B cell (primary cell): ENCODE measurements around the gene IGLL5. TPM values are rescaled to one million over a fixed set of nuclear protein-coding genes. Genes with fewer than 3 reads are reported as not detected.

Experiments used
- ATAC-seq: fragments of 200-7000 bp; cut with Tn5 transposase; one replicate; pipeline ENCODE4 v1.10.0; 2021; ENCODE audit warnings: low read depth, mild to moderate bottlenecking, moderate number of reproducible peaks, moderate library complexity
- CTCF ChIA-PET: fragments of 350-600 bp; sonication (Branson Sonifier 250); formaldehyde crosslinking; loops from one replicate; lab custom pipeline; 2021; ENCODE audit warnings: antibody characterized with exemption, inconsistent platforms; lab: Charles Lee
- POLR2A ChIA-PET: fragments of 350-600 bp; sonication (Branson Sonifier 250); formaldehyde crosslinking; loops from one replicate; lab custom pipeline; 2021; ENCODE audit warnings: antibody characterized with exemption; lab: Charles Lee
- DNase-seq: peaks from one replicate; pipeline ENCODE4 v3.0.0; 2013
- H2AFZ ChIP-seq: 2 replicates; pipeline ENCODE4 v1.6.1; 2012; ENCODE audit warnings: mild to moderate bottlenecking, low read depth, low read length; ENCODE audit not compliant: insufficient read depth, poor library complexity, severe bottlenecking
- H3K27ac ChIP-seq, 2 donors: 1 replicate in 1 of 2; 2 replicates in 1 of 2; pipeline ENCODE4 v1.5.1; 2012 to 2013; ENCODE audit warnings: low read length in 2 of 2, mild to moderate bottlenecking in 2 of 2, moderate library complexity in 1 of 2
- H3K27me3 ChIP-seq, 4 experiments: fragments of 200-600 bp in 1 of 4; sonication (generic) in 1 of 4; replicated peaks in 1 of 4; 1 replicate in 2 of 4; 2 replicates in 2 of 4; pipeline versions ENCODE4 v1.6.1 to v1.7.0; 2013 to 2016; ENCODE audit warnings: low read length in 3 of 4, mild to moderate bottlenecking in 2 of 4, mixed read lengths in 1 of 4, moderate library complexity in 1 of 4; ENCODE audit not compliant: insufficient read depth in 4 of 4, control insufficient read depth in 3 of 4; ENCODE audit errors: control extremely low read depth in 1 of 4
- H3K36me3 ChIP-seq, 2 experiments: replicated peaks in 1 of 2; 1 replicate in 1 of 2; 2 replicates in 1 of 2; pipeline versions ENCODE4 v1.6.1 to v1.7.1; 2013; ENCODE audit warnings: low read length in 1 of 2; ENCODE audit not compliant: insufficient read depth in 2 of 2, control insufficient read depth in 1 of 2; ENCODE audit errors: control extremely low read depth in 1 of 2, extremely low read depth in 1 of 2
- H3K4me1 ChIP-seq, 2 donors: fragments of 200-600 bp in 1 of 2; sonication (generic) in 1 of 2; 1 replicate in 1 of 2; 2 replicates in 1 of 2; pipeline versions ENCODE4 v1.5.1 to v1.6.1; 2013 to 2017; ENCODE audit warnings: low read length in 2 of 2; ENCODE audit not compliant: control insufficient read depth in 2 of 2, insufficient read depth in 2 of 2
- H3K4me2 ChIP-seq: replicated peaks from 2 replicates; pipeline ENCODE3; 2012; ENCODE audit warnings: mild to moderate bottlenecking, low read depth, low read length; ENCODE audit not compliant: poor library complexity, severe bottlenecking
- H3K4me3 ChIP-seq, 5 experiments: fragments of 200-600 bp in 1 of 5; sonication (generic) in 1 of 5; 1 replicate in 3 of 5; 2 replicates in 2 of 5; pipeline versions ENCODE4 v1.5.1 to v1.7.0; 2011 to 2016; ENCODE audit warnings: low read length in 4 of 5, mild to moderate bottlenecking in 4 of 5, low read depth in 2 of 5, control low read depth in 1 of 5, moderate library complexity in 1 of 5; ENCODE audit not compliant: insufficient read depth in 1 of 5; ENCODE audit errors: control extremely low read depth in 1 of 5, extremely low read depth in 1 of 5
- H3K79me2 ChIP-seq: fragments of 200-600 bp; sonication (generic); one replicate; pipeline ENCODE4 v1.6.0; 2016; ENCODE audit warnings: low read length; ENCODE audit not compliant: control insufficient read depth, insufficient read depth
- H3K9ac ChIP-seq: fragments of 200-600 bp; sonication (generic); 2 replicates; pipeline ENCODE4 v1.6.1; 2017; ENCODE audit warnings: mild to moderate bottlenecking, low read length, moderate library complexity
- H3K9me3 ChIP-seq, 3 donors: one replicate each; pipeline versions ENCODE4 v1.6.1 to v1.7.1; 2013; ENCODE audit warnings: low read length in 2 of 3; ENCODE audit not compliant: control insufficient read depth in 2 of 3, insufficient read depth in 1 of 3; ENCODE audit errors: control extremely low read depth in 1 of 3
- H4K20me1 ChIP-seq: 2 replicates; pipeline ENCODE4 v1.6.0; 2012; ENCODE audit warnings: mild to moderate bottlenecking, low read length; ENCODE audit not compliant: insufficient read depth, control insufficient read depth, poor library complexity, severe bottlenecking
- H3K27ac Mint-ChIP-seq: one replicate; pipeline ENCODE4 v1.8.0; 2021; ENCODE audit warnings: mixed read lengths
- H3K27me3 Mint-ChIP-seq: one replicate; pipeline ENCODE4 v1.8.0; 2021; ENCODE audit warnings: mixed read lengths
- H3K4me1 Mint-ChIP-seq: one replicate; pipeline ENCODE4 v1.8.0; 2021; ENCODE audit warnings: mixed read lengths
- H3K4me3 Mint-ChIP-seq: one replicate; pipeline ENCODE4 v1.8.0; 2021; ENCODE audit warnings: mixed read lengths
- H3K9me3 Mint-ChIP-seq: one replicate; pipeline ENCODE4 v1.8.0; 2022; ENCODE audit warnings: mixed read lengths; ENCODE audit not compliant: insufficient read depth
- EZH2 ChIP-seq: IDR thresholded peaks from 2 replicates; pipeline ENCODE4 v1.6.1; 2012; ENCODE audit warnings: borderline replicate concordance, low read depth, mild to moderate bottlenecking, moderate library complexity, low read length; ENCODE audit not compliant: insufficient read depth, poor library complexity, severe bottlenecking
- WGBS: methylation state at CpG from one replicate; pipeline ENCODE4 v1.1.5; 2013; ENCODE audit warnings: missing lambda C conversion rate; ENCODE audit not compliant: insufficient coverage; 5-methylcytosine and 5-hydroxymethylcytosine counted together
- intact Hi-C: fragments of 100-400 bp; cut with micrococcal nuclease; formaldehyde crosslinking; loops from one replicate; pipeline ENCODE4 v1.10.0; 2022
- polyA plus RNA-seq: library from polyadenylated mRNA; depleted of rRNA; stranded (reverse); fragments of >200 nt; gene quantifications from 2 replicates; pipeline ENCODE4 v1.2.3, GENCODE V29; 2012
- total RNA-seq, 2 donors: library from RNA; stranded (reverse); fragments of 120-200 nt in 1 of 2; gene quantifications; 1 replicate in 1 of 2; 2 replicates in 1 of 2; pipeline versions ENCODE4 v1.2.3 to v1.2.4, GENCODE V29; 2013 to 2022
- TF ChIP-seq, protein P1 (sequence below): fragments of 200-600 bp; IDR thresholded peaks from one replicate; pipeline ENCODE4 v1.8.0; 2022; ENCODE audit warnings: antibody characterized with exemption, mild to moderate bottlenecking

IGLL5 gene
- total and polyA plus RNA-seq, 2 donors (not counting 1 experiment from before 2014, with no cell fraction given): 39.8 to 365 TPM

DNA sequence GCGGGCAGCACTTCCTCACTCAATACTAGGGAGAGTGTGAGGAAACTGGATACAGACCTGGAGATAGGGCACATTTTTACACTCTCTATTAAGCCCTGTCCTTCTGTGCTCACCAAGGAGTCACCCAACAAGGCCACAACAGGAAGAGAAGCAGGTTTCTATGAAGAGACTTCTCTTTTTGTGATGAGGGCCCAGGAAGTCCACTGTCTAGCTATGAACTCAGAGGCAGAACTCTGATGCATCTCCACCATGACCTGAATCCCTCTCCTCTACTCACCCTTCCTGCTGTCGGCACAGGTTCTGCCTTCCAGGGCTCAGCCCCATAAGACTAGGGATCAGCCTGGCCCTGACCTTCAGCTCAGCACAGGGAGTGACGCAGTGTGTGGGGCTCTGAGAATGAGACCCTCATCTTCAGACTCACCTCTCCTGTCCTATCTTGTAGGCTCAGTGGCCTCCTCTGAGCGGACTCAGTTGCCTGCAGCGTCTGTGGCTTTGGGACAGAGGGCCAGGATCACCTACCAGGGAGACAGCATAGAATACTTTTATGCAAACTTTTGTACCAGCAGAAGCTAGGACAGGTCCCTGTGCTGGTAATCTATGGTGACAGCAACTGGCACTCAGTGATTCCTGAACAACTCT lies 49.3 kb upstream of the IGLL5 start:
- 87% methylated on average over 3 of the region's 5 CpGs for WGBS
- ChIA-PET POLR2A (no interaction called here), CTCF (interaction anchor here (1.0 to 2.7 kb wide), 8 partner anchors 9 to 117 kb away, joined by 3 to 20 read pairs (median 4); no protein-coding TSS in a partner anchor)
- DNase-seq: peak; percentile 47
- Histone ChIP-seq H3K36me3 (no peaks in the 10 kb centered on the region), H3K9ac (no peak overlapping the region), H3K79me2 (no peaks in the 10 kb centered on the region), H4K20me1 (no peaks in the 10 kb centered on the region), H3K27ac (no peak overlapping the region), H3K9me3 (peaks cover 0 to 17% (median 1%) of the 10 kb centered on the region in 3 donors), H2AFZ (no peak overlapping the region), H3K4me2 (peak overlapping the region; percentile 51), H3K27me3 (peaks cover 0 to 5% (median 0%) of the 10 kb centered on the region in 4 experiments), H3K4me1 (peaks cover 12 to 16% of the 10 kb centered on the region in 2 donors), H3K4me3 (no peak overlapping the region)
- Mint-ChIP-seq H3K27ac (peak overlapping the region; percentile 2), H3K9me3 (no peaks in the 10 kb centered on the region), H3K4me1 (peaks cover 18% of the 10 kb centered on the region), H3K27me3 (peaks cover 27% of the 10 kb centered on the region), H3K4me3 (peak overlapping the region; percentile 29)
- intact Hi-C loops: no loop called here
- no peak for TF ChIP-seq EZH2
- ATAC-seq: peak; percentile 54

DNA sequence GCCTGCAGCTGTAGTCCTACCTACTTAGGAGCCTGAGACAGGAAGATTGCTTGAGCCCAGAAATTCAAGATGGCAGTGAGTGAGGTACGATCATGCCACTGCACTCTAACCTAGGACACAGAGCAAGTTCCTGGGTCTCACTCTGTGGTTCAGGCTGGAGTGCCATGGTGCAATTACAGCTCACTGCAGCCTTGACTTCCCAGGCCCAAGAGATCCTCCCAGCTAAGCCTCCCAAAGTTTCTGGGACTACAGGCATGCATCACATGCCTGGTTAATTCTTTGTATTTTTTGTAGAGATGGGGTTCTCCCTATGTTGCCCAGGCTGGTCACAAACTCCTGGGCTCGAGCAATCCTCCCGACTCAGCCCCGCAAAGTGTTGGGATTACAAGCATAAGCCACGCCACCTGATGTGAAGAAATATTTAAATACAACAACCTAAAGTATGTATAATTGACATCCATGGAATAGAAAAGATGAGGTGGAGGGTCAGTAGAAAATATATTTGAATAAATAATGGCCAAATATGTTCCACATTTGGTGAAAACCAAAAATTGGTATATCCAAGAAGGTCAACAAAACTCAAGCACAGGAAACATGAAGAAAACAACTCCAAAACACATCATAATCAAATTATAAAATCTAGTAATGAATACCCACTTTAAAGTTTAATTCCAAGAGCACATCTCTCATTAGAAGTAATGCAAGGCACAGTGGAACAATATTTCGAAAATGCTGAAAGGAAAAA lies 47.9 kb upstream of the IGLL5 start:
- Histone ChIP-seq H3K4me3 (no peak overlapping the region), H3K36me3 (no peaks in the 10 kb centered on the region), H3K9me3 (peaks cover 0 to 13% (median 1%) of the 10 kb centered on the region in 3 donors), H3K27me3 (peaks cover 0 to 5% (median 0%) of the 10 kb centered on the region in 4 experiments), H4K20me1 (no peaks in the 10 kb centered on the region), H3K4me1 (peaks cover 12 to 16% of the 10 kb centered on the region in 2 donors), H2AFZ (no peak overlapping the region), H3K9ac (no peak overlapping the region), H3K27ac (no peak overlapping the region), H3K4me2 (no peak overlapping the region), H3K79me2 (no peaks in the 10 kb centered on the region)
- ChIA-PET CTCF (interaction anchor here (1.0 to 2.7 kb wide), 6 partner anchors 9 to 147 kb away, joined by 3 to 20 read pairs (median 3); no protein-coding TSS in a partner anchor), POLR2A (no interaction called here)
- 100% methylated on average over 1 of the region's 6 CpGs for WGBS
- DNase-seq: no peak
- ATAC-seq: no peak
- Mint-ChIP-seq H3K27me3 (peaks cover 20% of the 10 kb centered on the region), H3K27ac (no peak overlapping the region), H3K4me3 (no peak overlapping the region), H3K4me1 (peaks cover 18% of the 10 kb centered on the region), H3K9me3 (no peaks in the 10 kb centered on the region)
- intact Hi-C loops: no loop called here
- TF ChIP-seq, protein P1, sequence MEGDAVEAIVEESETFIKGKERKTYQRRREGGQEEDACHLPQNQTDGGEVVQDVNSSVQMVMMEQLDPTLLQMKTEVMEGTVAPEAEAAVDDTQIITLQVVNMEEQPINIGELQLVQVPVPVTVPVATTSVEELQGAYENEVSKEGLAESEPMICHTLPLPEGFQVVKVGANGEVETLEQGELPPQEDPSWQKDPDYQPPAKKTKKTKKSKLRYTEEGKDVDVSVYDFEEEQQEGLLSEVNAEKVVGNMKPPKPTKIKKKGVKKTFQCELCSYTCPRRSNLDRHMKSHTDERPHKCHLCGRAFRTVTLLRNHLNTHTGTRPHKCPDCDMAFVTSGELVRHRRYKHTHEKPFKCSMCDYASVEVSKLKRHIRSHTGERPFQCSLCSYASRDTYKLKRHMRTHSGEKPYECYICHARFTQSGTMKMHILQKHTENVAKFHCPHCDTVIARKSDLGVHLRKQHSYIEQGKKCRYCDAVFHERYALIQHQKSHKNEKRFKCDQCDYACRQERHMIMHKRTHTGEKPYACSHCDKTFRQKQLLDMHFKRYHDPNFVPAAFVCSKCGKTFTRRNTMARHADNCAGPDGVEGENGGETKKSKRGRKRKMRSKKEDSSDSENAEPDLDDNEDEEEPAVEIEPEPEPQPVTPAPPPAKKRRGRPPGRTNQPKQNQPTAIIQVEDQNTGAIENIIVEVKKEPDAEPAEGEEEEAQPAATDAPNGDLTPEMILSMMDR: no peak
- no peak for TF ChIP-seq EZH2
